ENCODE data around the gene ZNF695.
"Not testable (repeated sequence)": the region's sequence is repeated elsewhere in the genome, so short reads cannot be mapped to it uniquely, and the experiment has no call there.

The ZNF695 gene

GRCh38 chr1:247007511-247008405 lies at the start of gene ZNF695:
TSS of gene ZNF695 (minus strand) at chr1:247008057. CDS start at chr1:247007908, 149 bp downstream.
- peak; percentile 52 for DNase-seq (ENCODE audit: low spot score)

- no peak for DNase-seq (ENCODE audit: low spot score)
Observed at GRCh38 chr1:247056071-247056470, 48.2 kb upstream of the ZNF695 start.

GRCh38 chr1:247054992-247055415 lies 47.1 kb upstream of the ZNF695 start:
- no peak for DNase-seq (ENCODE audit: low spot score)

GRCh38 chr1:247047702-247048101 lies 39.8 kb upstream of the ZNF695 start:
- DNase-seq (ENCODE audit: low spot score) = no peak

GRCh38 chr1:247047260-247047659 lies 39.4 kb upstream of the ZNF695 start:
- DNase-seq (ENCODE audit: low spot score) = no peak

GRCh38 chr1:247043406-247043805 lies 35.5 kb upstream of the ZNF695 start:
- no peak for DNase-seq (ENCODE audit: low spot score)

- no peak for DNase-seq (ENCODE audit: low spot score)
Observed at GRCh38 chr1:247037511-247038320, 29.9 kb upstream of the ZNF695 start.

GRCh38 chr1:247032306-247032705 lies 24.4 kb upstream of the ZNF695 start:
- DNase-seq (ENCODE audit: low spot score) = not testable (repeated sequence)

- not testable (repeated sequence) for DNase-seq (ENCODE audit: low spot score)
Observed at GRCh38 chr1:247024658-247025057, 16.8 kb upstream of the ZNF695 start.

GRCh38 chr1:247013391-247013790 lies 5.5 kb upstream of the ZNF695 start:
- DNase-seq (ENCODE audit: low spot score) = no peak

- no peak for DNase-seq (ENCODE audit: low spot score)
Observed at GRCh38 chr1:247008406-247008799, 546 bp upstream of the ZNF695 start.

GRCh38 chr1:247004081-247004480 lies 3.8 kb downstream of the ZNF695 start:
- not testable (repeated sequence) for DNase-seq (ENCODE audit: low spot score)

GRCh38 chr1:246989901-246990300 lies 18.0 kb downstream of the ZNF695 start:
- no peak for DNase-seq (ENCODE audit: low spot score)

GRCh38 chr1:246988316-246988715 lies 19.5 kb downstream of the ZNF695 start:
- DNase-seq (ENCODE audit: low spot score) = no peak

- no peak for DNase-seq (ENCODE audit: low spot score)
Observed at GRCh38 chr1:246987083-246987690, 20.7 kb downstream of the ZNF695 start.

GRCh38 chr1:246978785-246979184 lies 29.1 kb downstream of the ZNF695 start:
- DNase-seq (ENCODE audit: low spot score) = no peak

GRCh38 chr1:246978281-246978680 lies 29.6 kb downstream of the ZNF695 start:
- no peak for DNase-seq (ENCODE audit: low spot score)

- no peak for DNase-seq (ENCODE audit: low spot score)
Observed at GRCh38 chr1:246971969-246972368, 35.9 kb downstream of the ZNF695 start.

GRCh38 chr1:246971090-246971721 lies 36.7 kb downstream of the ZNF695 start:
- DNase-seq (ENCODE audit: low spot score) = peak; percentile 29

GRCh38 chr1:246969621-246970020 lies 38.2 kb downstream of the ZNF695 start:
- no peak for DNase-seq (ENCODE audit: low spot score)

GRCh38 chr1:246966502-246966901 lies 41.4 kb downstream of the ZNF695 start:
- DNase-seq (ENCODE audit: low spot score) = no peak

Data from activated CD4-positive, alpha-beta T cell treated with anti-CD3 and anti-CD28 coated beads, Interleukin-2, Interleukin-4, amounts not matched to agents 100 ng/mL and 50 ng/mL, durations not matched to agents 16 hours and 8 hours (primary cell).